Lung (tissue), 12 donors: ENCODE results near the gene TOR1AIP2. TPM values are rescaled to one million over a fixed set of nuclear protein-coding genes. Genes with fewer than 3 reads are reported as not detected.

Experiments used
- ATAC-seq: fragments of 200-7000 bp; cut with Tn5 transposase; one replicate; pipeline ENCODE4 v1.9.1; 2020; ENCODE audit warnings: moderate number of reproducible peaks; ENCODE audit not compliant: insufficient read depth, low FRiP score
- DNase-seq, 3 donors: peaks; one replicate each; pipeline ENCODE4 v3.0.0-alpha.2; 2013 to 2017
- H3K27ac ChIP-seq, 2 donors: one replicate each; pipeline ENCODE4 v1.5.1; 2013; ENCODE audit warnings: mild to moderate bottlenecking in 2 of 2, moderate library complexity in 2 of 2, control low read depth in 1 of 2, inconsistent platforms in 1 of 2, low read depth in 1 of 2, low read length in 1 of 2
- H3K27me3 ChIP-seq, 3 donors: one replicate each; pipeline ENCODE4 v1.5.1; 2013; ENCODE audit warnings: low read length in 2 of 3; ENCODE audit not compliant: control insufficient read depth in 3 of 3, insufficient read depth in 3 of 3
- H3K36me3 ChIP-seq, 4 donors: one replicate each; pipeline ENCODE4 v1.5.1; 2013; ENCODE audit warnings: low read length in 4 of 4, mild to moderate bottlenecking in 1 of 4, moderate library complexity in 1 of 4; ENCODE audit not compliant: control insufficient read depth in 4 of 4, insufficient read depth in 4 of 4
- H3K4me1 ChIP-seq, 5 donors: one replicate each; pipeline ENCODE4 v1.5.1; 2013; ENCODE audit warnings: low read length in 5 of 5, mild to moderate bottlenecking in 2 of 5, moderate library complexity in 1 of 5; ENCODE audit not compliant: control insufficient read depth in 5 of 5, insufficient read depth in 5 of 5
- H3K4me3 ChIP-seq: one replicate; pipeline ENCODE4 v1.5.1; 2013; ENCODE audit warnings: mild to moderate bottlenecking, control low read depth, moderate library complexity
- H3K9ac ChIP-seq, 2 donors: one replicate each; pipeline ENCODE4 v1.5.1; 2013; ENCODE audit warnings: low read length in 2 of 2, control low read depth in 1 of 2; ENCODE audit not compliant: insufficient read depth in 1 of 2
- H3K9me3 ChIP-seq, 4 donors: one replicate each; pipeline ENCODE4 v1.5.1; 2013; ENCODE audit warnings: low read length in 3 of 4, mild to moderate bottlenecking in 1 of 4, moderate library complexity in 1 of 4; ENCODE audit not compliant: control insufficient read depth in 4 of 4, insufficient read depth in 3 of 4
- CTCF ChIP-seq: IDR thresholded peaks from 2 replicates; pipeline ENCODE4 v1.5.1; 2012; ENCODE audit warnings: mild to moderate bottlenecking; ENCODE audit errors: control extremely low read depth, extremely low read depth
- WGBS, 2 donors: extraction: QIAGEN DNeasy Blood & Tissue Kit; methylation state at CpG; one replicate each; pipeline ENCODE4 v1.1.7; 2013; 5-methylcytosine and 5-hydroxymethylcytosine counted together
- polyA plus RNA-seq, 2 donors: library from polyadenylated mRNA; stranded (reverse); fragments of 200-250 nt; gene quantifications; one replicate each; pipeline ENCODE4 v1.2.1, GENCODE V29; 2013
- total RNA-seq, 2 donors: library from RNA; depleted of rRNA in 1 of 2; stranded (reverse); fragments of >200 nt in 1 of 2; gene quantifications; one replicate each; pipeline ENCODE4 v1.2.1, GENCODE V29; 2014 to 2021
- donor health status: control.
- donor health status: control.
- donor health status: Bipolar disorder and iron deficiency.
- donor health status: healthy.
- donor health status: DM: yes; HTN: yes; CAD: no.

The TOR1AIP2 gene
- total and polyA plus RNA-seq, 4 donors: 10.1 to 118 (median 51.6) TPM

DNA sequence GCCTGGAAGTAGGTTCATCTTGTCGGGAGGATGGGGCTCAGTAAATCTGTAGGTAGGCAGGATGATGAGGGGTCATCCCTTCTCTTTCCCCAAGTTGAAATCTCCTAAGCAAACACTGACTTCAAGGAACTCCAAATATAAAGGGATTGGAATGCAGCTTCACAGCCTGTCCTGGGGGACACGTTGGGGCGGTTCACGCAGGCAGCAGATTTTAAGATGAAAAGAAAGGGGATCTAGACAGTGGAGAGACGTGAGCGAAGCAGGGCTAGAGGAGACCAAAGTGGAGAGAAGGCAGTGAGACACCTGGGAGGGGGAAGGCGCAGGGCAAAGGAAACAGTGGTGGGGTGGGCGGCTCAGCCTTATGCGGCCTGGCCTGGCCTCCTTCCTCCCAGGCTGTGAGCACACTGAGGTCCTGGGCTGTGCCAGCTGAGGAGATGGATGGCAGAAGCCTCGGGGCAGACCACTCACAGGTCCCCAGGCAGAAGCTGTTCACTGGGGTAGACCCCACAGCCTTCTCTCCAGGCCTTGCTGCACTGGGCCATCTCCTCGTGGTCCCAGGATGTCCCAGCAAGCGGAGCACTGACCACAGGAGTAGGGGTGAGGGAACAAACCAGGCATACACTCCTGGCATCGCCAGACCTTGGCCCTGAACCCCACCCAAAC is 51.7 kb downstream of the TOR1AIP2 start:
- H3K27ac ChIP-seq: no peak overlapping the region
- no peaks in the 10 kb centered on the region for H3K9me3 ChIP-seq
- H3K27me3 ChIP-seq: no peaks in the 10 kb centered on the region
- H3K9ac ChIP-seq: no peak overlapping the region
- TF ChIP-seq CTCF: no peak
- DNase-seq: no peak
- peaks cover 0 to 4% (median 0%) of the 10 kb centered on the region in 5 donors for H3K4me1 ChIP-seq
- H3K36me3 ChIP-seq: no peaks in the 10 kb centered on the region
- WGBS, 2 donors: 79 to 82% methylated on average over 13 of the region's 13 CpGs
- no peak for ATAC-seq
- no peak overlapping the region for H3K4me3 ChIP-seq

- Histone ChIP-seq H3K36me3 (no peaks in the 10 kb centered on the region), H3K4me3 (no peak overlapping the region), H3K9ac (no peak overlapping the region), H3K4me1 (peaks cover 0 to 4% (median 0%) of the 10 kb centered on the region in 5 donors), H3K27me3 (no peaks in the 10 kb centered on the region), H3K27ac (no peak overlapping the region), H3K9me3 (no peaks in the 10 kb centered on the region)
- no peak for DNase-seq
- ATAC-seq: no peak
- no peak for TF ChIP-seq CTCF
- 75 to 85% methylated on average over 8 of the region's 8 CpGs for WGBS, 2 donors
Measured at GRCh38 chr1:179825206-179825605, 52.4 kb downstream of the TOR1AIP2 start.

DNA sequence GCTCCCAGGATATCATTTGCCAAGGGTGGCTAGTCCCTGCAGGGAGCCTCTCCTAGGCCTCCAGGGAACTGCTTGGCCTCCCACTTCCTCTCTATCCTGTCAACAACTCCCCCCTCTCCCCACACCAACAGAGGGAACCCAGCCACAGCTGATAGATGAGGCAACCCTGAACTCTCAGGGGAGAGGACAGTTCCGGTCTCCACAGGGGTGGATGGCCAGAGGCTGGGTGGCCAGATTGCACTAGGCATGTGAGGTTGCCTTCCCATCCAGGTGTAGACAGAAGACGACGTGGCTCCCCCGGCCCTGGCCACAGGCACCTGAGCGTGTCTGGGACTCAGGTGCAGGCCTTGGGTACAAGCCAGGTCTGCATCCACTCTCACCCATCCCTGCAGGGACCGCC is 53.3 kb downstream of the TOR1AIP2 start:
- no peak for DNase-seq

More for the DNA sequence above, 53.3 kb downstream of the TOR1AIP2 start:
- Histone ChIP-seq H3K27ac (no peak overlapping the region), H3K4me3 (no peak overlapping the region), H3K9me3 (no peaks in the 10 kb centered on the region), H3K27me3 (no peaks in the 10 kb centered on the region), H3K4me1 (peaks cover 0 to 4% (median 0%) of the 10 kb centered on the region in 5 donors), H3K36me3 (no peaks in the 10 kb centered on the region), H3K9ac (no peak overlapping the region)
- WGBS, 2 donors: 64 to 91% methylated on average over 6 of the region's 6 CpGs
- no peak for ATAC-seq
- no peak for TF ChIP-seq CTCF
